ENCODE data around the gene ZNF334. TPM values are rescaled to one million over a fixed set of nuclear protein-coding genes. Genes with fewer than 3 reads are reported as not detected.

ZNF334 gene
- polyA plus RNA-seq, 2 of the 4 experiments (the other 2 are of a cell fraction): not detected

DNA sequence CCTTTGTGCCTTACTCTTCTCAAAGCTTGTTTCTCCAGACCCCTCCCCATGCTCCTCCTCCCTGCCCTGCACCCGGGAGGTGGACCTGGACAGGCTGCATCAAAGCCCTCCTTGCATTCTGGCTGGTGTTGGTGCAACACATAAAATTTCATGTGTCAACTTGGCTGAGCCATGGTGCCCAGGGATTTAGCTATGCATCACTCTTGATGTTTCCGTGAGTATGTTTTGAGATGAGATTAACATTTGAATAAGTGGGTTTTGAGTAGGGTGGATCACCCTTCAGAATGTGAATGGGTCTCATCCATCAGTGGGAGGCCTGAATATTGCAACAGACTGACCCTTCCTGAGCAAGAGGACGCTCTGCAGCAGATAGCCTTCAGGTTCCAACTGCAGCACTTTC is 41.5 kb upstream of the ZNF334 start:
- CTCF ChIA-PET: interaction anchor here (0.6 kb wide), 1 partner anchor 194 kb away, joined by 4 read pairs; no protein-coding TSS in a partner anchor
- TF ChIP-seq CBX8 (IDR thresholded peaks at IDR 0.05) (no peak), RARB (CRISPR knock-in tag; IDR thresholded peaks at IDR 0.05) (no peak), HOXA7 (CRISPR knock-in tag; IDR thresholded peaks at IDR 0.05) (no peak)
- TF ChIP-seq, protein P1, sequence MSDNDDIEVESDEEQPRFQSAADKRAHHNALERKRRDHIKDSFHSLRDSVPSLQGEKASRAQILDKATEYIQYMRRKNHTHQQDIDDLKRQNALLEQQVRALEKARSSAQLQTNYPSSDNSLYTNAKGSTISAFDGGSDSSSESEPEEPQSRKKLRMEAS (IDR thresholded peaks at IDR 0.05): no peak
- WGBS (ENCODE audit: missing lambda C conversion rate): 34% methylated on average over 3 of the region's 3 CpGs
- Histone ChIP-seq H3K4me2 (no peak overlapping the region), H3K4me1 (peaks cover 8% of the 10 kb centered on the region; the same call in 1 of the 3 replicates), H3K9me3 (no peaks in the 10 kb centered on the region), H3K27ac (no peak overlapping the region), H3K4me3 (no peak overlapping the region)
- POLR2A ChIA-PET: no interaction called here
- ATAC-seq: no peak
- FAIRE-seq: no peak
- no peak for DNase-seq (ENCODE audit: low read depth in 1 of 2, low spot score in 1 of 2)

DNA sequence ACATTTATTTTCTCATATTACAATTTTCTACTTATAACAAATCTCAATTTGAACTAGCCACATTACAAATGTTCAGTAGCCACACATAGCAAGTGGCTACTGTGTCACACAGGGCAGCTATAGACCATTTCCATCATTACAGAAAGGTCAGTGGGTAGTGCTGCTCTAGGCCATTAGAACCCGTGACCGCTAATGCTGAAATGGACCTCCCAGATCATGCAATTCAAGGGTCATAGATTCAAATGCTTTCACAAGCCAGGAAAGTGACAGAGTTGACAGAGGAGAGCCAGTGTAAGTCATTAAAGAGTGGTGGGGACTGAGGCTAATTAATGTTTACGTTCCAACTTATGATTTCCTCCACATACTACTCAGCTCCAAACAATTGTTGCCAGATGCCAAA is 40.6 kb upstream of the ZNF334 start:
- H3K4me1 ChIP-seq: peaks cover 8% of the 10 kb centered on the region; the same call in 1 of the 3 replicates
- no peak overlapping the region for H3K4me2 ChIP-seq
- 76% methylated on average over 3 of the region's 3 CpGs for WGBS (ENCODE audit: missing lambda C conversion rate)
- H3K9me3 ChIP-seq: no peaks in the 10 kb centered on the region
- TF ChIP-seq CBX2 (IDR thresholded peaks at IDR 0.05; ENCODE audit: borderline replicate concordance, low read depth): no peak
- no peak for TF ChIP-seq NFE2L2 (conservative IDR thresholded peaks at IDR 0.05; ENCODE audit: low read length)
- no peak for TF ChIP-seq ZNF302 (CRISPR knock-in tag; IDR thresholded peaks at IDR 0.05)
- TF ChIP-seq HEYL (CRISPR knock-in tag; IDR thresholded peaks at IDR 0.05): no peak
- TF ChIP-seq JUN (IDR thresholded peaks at IDR 0.05): no peak
- TF ChIP-seq, protein P2, sequence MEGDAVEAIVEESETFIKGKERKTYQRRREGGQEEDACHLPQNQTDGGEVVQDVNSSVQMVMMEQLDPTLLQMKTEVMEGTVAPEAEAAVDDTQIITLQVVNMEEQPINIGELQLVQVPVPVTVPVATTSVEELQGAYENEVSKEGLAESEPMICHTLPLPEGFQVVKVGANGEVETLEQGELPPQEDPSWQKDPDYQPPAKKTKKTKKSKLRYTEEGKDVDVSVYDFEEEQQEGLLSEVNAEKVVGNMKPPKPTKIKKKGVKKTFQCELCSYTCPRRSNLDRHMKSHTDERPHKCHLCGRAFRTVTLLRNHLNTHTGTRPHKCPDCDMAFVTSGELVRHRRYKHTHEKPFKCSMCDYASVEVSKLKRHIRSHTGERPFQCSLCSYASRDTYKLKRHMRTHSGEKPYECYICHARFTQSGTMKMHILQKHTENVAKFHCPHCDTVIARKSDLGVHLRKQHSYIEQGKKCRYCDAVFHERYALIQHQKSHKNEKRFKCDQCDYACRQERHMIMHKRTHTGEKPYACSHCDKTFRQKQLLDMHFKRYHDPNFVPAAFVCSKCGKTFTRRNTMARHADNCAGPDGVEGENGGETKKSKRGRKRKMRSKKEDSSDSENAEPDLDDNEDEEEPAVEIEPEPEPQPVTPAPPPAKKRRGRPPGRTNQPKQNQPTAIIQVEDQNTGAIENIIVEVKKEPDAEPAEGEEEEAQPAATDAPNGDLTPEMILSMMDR (IDR thresholded peaks at IDR 0.05): no peak
- TF ChIP-seq SMC3 (IDR thresholded peaks at IDR 0.05): no peak
- TF ChIP-seq, protein P3, sequence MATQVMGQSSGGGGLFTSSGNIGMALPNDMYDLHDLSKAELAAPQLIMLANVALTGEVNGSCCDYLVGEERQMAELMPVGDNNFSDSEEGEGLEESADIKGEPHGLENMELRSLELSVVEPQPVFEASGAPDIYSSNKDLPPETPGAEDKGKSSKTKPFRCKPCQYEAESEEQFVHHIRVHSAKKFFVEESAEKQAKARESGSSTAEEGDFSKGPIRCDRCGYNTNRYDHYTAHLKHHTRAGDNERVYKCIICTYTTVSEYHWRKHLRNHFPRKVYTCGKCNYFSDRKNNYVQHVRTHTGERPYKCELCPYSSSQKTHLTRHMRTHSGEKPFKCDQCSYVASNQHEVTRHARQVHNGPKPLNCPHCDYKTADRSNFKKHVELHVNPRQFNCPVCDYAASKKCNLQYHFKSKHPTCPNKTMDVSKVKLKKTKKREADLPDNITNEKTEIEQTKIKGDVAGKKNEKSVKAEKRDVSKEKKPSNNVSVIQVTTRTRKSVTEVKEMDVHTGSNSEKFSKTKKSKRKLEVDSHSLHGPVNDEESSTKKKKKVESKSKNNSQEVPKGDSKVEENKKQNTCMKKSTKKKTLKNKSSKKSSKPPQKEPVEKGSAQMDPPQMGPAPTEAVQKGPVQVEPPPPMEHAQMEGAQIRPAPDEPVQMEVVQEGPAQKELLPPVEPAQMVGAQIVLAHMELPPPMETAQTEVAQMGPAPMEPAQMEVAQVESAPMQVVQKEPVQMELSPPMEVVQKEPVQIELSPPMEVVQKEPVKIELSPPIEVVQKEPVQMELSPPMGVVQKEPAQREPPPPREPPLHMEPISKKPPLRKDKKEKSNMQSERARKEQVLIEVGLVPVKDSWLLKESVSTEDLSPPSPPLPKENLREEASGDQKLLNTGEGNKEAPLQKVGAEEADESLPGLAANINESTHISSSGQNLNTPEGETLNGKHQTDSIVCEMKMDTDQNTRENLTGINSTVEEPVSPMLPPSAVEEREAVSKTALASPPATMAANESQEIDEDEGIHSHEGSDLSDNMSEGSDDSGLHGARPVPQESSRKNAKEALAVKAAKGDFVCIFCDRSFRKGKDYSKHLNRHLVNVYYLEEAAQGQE (IDR thresholded peaks at IDR 0.05): no peak
- no peak for TF ChIP-seq ZFP36 (IDR thresholded peaks at IDR 0.05; ENCODE audit: borderline replicate concordance, partially characterized antibody)
- no peak for TF ChIP-seq MYC (IDR thresholded peaks at IDR 0.05; ENCODE audit: borderline replicate concordance, low read length)
- TF ChIP-seq, protein P4, sequence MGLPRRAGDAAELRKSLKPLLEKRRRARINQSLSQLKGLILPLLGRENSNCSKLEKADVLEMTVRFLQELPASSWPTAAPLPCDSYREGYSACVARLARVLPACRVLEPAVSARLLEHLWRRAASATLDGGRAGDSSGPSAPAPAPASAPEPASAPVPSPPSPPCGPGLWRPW (IDR thresholded peaks at IDR 0.05): no peak
- TF ChIP-seq EP300 (IDR thresholded peaks at IDR 0.05): no peak
- TF ChIP-seq ESRRA (IDR thresholded peaks at IDR 0.05; ENCODE audit: borderline replicate concordance, low read length): no peak
- no peak for TF ChIP-seq NPAS2 (CRISPR knock-in tag; IDR thresholded peaks at IDR 0.05; ENCODE audit: borderline replicate concordance)
- TF ChIP-seq JUNB (IDR thresholded peaks at IDR 0.05): no peak
- TF ChIP-seq RCOR1 (IDR thresholded peaks at IDR 0.05; ENCODE audit: low read depth, low read length): no peak
- no peak for TF ChIP-seq HOXB13 (CRISPR knock-in tag; IDR thresholded peaks at IDR 0.05; ENCODE audit: low read depth)
- DNase-seq (ENCODE audit: low read depth in 1 of 2, low spot score in 1 of 2) (no peak), FAIRE-seq (no peak), ATAC-seq (no peak)
- ChIA-PET CTCF (interaction anchor here (1.0 to 4.5 kb wide), 2 partner anchors 8 to 12 kb away, joined by 3 to 35 read pairs; no protein-coding TSS in a partner anchor), POLR2A (no interaction called here)
- H3K27ac ChIP-seq: no peak overlapping the region
- H3K4me3 ChIP-seq: no peak overlapping the region
